Keratinocyte (primary cell): ENCODE data around the gene FREM1.

Experiments
- CTCF ChIP-seq, 3 experiments: IDR thresholded peaks in 1 of 3; conservative IDR thresholded peaks in 1 of 3; optimal IDR thresholded peaks in 1 of 3; 2 replicates in 2 of 3; 3 replicates in 1 of 3; pipeline versions ENCODE3 to v1.5.1; 2011; ENCODE audit warnings: low read length in 3 of 3, mild to moderate bottlenecking in 3 of 3, moderate library complexity in 2 of 3, control low read depth in 1 of 3, inconsistent platforms in 1 of 3; ENCODE audit not compliant: insufficient read depth in 2 of 3; ENCODE audit errors: extremely low read depth in 1 of 3
- EZH2 ChIP-seq: IDR thresholded peaks from one replicate; pipeline ENCODE4 v1.6.1; 2012; ENCODE audit warnings: inconsistent platforms, mild to moderate bottlenecking, low read length, moderate library complexity

- TF ChIP-seq CTCF (optimal IDR thresholded peaks at IDR 0.05 in 1 of 3, IDR thresholded peaks at IDR 0.05 in 1 of 3, conservative IDR thresholded peaks at IDR 0.05 in 1 of 3; ENCODE audit: extremely low read depth in 1 of 3, insufficient read depth in 2 of 3, low read length in 3 of 3), result no peak
- TF ChIP-seq EZH2, result no peak
Measured at GRCh38 chr9:14893280-14893679, 16.9 kb downstream of the FREM1 start.
